ENCODE results near the gene APBA1.

DNA sequence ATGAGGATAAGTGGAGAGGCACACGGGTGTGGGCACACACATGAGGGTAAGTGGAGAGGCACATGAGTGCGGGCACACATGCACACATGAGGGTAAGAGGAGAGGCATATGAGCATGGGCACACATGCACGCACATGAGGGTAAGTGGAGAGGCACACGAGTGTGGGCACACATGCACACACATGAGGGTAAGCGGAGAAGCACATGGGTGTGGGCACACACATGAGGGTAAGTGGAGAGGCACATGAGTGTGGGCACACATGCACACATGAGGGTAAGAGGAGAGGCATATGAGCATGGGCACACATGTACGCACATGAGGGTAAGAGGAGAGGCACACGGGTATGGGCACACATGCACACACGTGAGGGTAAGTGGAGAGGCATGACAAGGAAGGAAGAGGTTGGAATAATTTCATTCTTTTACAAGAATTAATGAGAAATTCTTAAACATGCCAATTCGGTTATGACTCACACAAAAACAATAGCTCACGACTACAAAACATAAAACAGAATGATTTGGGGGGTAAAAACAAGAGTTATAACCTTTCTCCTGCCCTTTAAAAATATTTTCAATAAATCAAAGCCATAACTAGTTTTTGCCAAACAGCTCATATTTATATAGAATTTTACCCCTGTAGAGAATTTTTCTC lies 67.5 kb downstream of the APBA1 start:
- TF ChIP-seq CTCF (IDR thresholded peaks at IDR 0.05) (no peak), POLR2A (IDR thresholded peaks at IDR 0.05; ENCODE audit: low read depth) (no peak)

All from esophagus muscularis mucosa (tissue), 3 donors.